Smooth muscle cell (in vitro differentiated cells): ENCODE results near the gene OR56A1. TPM values are rescaled to one million over a fixed set of nuclear protein-coding genes. Genes with fewer than 3 reads are reported as not detected.

Source experiments
- DNase-seq: peaks from one replicate; lab custom pipeline; 2025; ENCODE audit not compliant: unreplicated experiment; lab: John Stamatoyannopoulos, UW
- H2AFZ ChIP-seq: fragments of 200-600 bp; sonication (generic); 2 replicates; pipeline ENCODE4 v1.6.0; 2016; ENCODE audit warnings: antibody characterized with exemption, low read depth, mild to moderate bottlenecking
- H3F3A ChIP-seq: fragments of 200-600 bp; sonication (generic); 2 replicates; pipeline ENCODE4 v1.6.0; 2017; ENCODE audit warnings: antibody characterized with exemption, low read depth
- H3K27ac ChIP-seq: fragments of 200-600 bp; sonication (generic); 2 replicates; pipeline ENCODE4 v1.5.1; 2016; ENCODE audit warnings: low read depth, mild to moderate bottlenecking
- H3K27me3 ChIP-seq: fragments of 200-600 bp; sonication (generic); 2 replicates; pipeline ENCODE4 v1.6.1; 2016; ENCODE audit warnings: low read depth, mild to moderate bottlenecking
- H3K36me3 ChIP-seq: fragments of 200-600 bp; sonication (generic); 2 replicates; pipeline ENCODE4 v1.5.1; 2016; ENCODE audit warnings: low read depth
- H3K4me1 ChIP-seq: fragments of 200-600 bp; sonication (generic); 2 replicates; pipeline ENCODE4 v1.5.1; 2016; ENCODE audit warnings: low read depth
- H3K4me2 ChIP-seq: fragments of 200-600 bp; sonication (generic); 2 replicates; pipeline ENCODE4 v1.6.0; 2016; ENCODE audit warnings: mild to moderate bottlenecking
- H3K4me3 ChIP-seq: fragments of 200-600 bp; sonication (generic); 2 replicates; pipeline ENCODE4 v1.5.1; 2016; ENCODE audit warnings: mild to moderate bottlenecking
- H3K79me2 ChIP-seq: fragments of 200-600 bp; sonication (generic); 2 replicates; pipeline ENCODE4 v1.6.0; 2016; ENCODE audit warnings: low read depth, mild to moderate bottlenecking
- H3K9ac ChIP-seq: fragments of 200-600 bp; sonication (generic); 2 replicates; pipeline ENCODE4 v1.6.0; 2016; ENCODE audit warnings: low read depth
- H3K9me3 ChIP-seq: fragments of 200-600 bp; sonication (generic); replicated peaks from 2 replicates; pipeline ENCODE4 v1.5.1; 2016; ENCODE audit warnings: low read depth
- H4K20me1 ChIP-seq: fragments of 200-600 bp; sonication (generic); 2 replicates; pipeline ENCODE4 v1.6.0; 2016; ENCODE audit warnings: low read depth
- CTCF ChIP-seq: fragments of 200-600 bp; sonication (generic); IDR thresholded peaks from 2 replicates; pipeline ENCODE4 v1.5.1; 2017; ENCODE audit warnings: borderline replicate concordance, mild to moderate bottlenecking, antibody characterized with exemption; ENCODE audit not compliant: insufficient read depth, poor library complexity, severe bottlenecking
- WGBS: methylation state at CpG from one replicate; pipeline ENCODE4 v1.1.7; 2016; ENCODE audit warnings: low lambda C conversion rate; 5-methylcytosine and 5-hydroxymethylcytosine counted together
- polyA plus RNA-seq: library from polyadenylated mRNA; unstranded; fragments of >200 nt; fragmentation: Nextera tagmentation; extraction: Ambion mirVana; gene quantifications from 2 replicates; pipeline ENCODE4 v1.2.1, GENCODE V29; 2016
- total RNA-seq: library from RNA; depleted of rRNA; stranded (reverse); fragments of >200 nt; gene quantifications from 2 replicates; pipeline ENCODE4 v1.2.3, GENCODE V29; 2014

OR56A1 gene
- total and polyA plus RNA-seq, 2 experiments from 2014 or later = 0.22 TPM; not detected in 1

DNA sequence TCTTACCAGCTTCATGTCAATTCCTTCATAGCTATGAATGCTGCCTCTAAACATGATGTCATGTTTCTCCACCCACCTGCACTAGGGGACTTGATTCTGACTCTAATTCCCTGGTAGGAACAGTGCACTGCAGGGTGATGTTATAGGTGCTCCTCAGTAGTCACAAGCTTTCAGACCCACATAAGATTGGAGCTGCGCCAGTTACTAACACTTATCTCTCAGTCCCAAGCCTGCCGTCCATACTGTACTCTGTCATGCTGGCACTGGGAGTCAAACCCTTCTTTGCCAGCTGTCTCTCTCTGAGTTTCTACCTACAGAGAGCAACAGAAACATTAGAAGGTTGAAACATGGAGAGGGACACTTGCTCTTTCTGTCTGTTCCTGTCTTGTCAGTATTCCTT lies 5.5 kb downstream of the OR56A1 start:
- no peak overlapping the region for H2AFZ ChIP-seq
- no peaks in the 10 kb centered on the region for H3K79me2 ChIP-seq
- WGBS = 71% methylated on average over 2 of the region's 2 CpGs
- peaks cover 10% of the 10 kb centered on the region for H3K27me3 ChIP-seq
- no peaks in the 10 kb centered on the region for H3K4me1 ChIP-seq
- no peak overlapping the region for H3K9ac ChIP-seq
- no peaks in the 10 kb centered on the region for H4K20me1 ChIP-seq
- no peaks in the 10 kb centered on the region for H3K36me3 ChIP-seq
- H3K9me3 ChIP-seq = no peaks in the 10 kb centered on the region
- no peak for TF ChIP-seq CTCF
- no peaks in the 10 kb centered on the region for H3F3A ChIP-seq
- DNase-seq = no peak
- H3K27ac ChIP-seq = no peak overlapping the region
- H3K4me3 ChIP-seq = no peak overlapping the region
- H3K4me2 ChIP-seq = no peak overlapping the region

DNA sequence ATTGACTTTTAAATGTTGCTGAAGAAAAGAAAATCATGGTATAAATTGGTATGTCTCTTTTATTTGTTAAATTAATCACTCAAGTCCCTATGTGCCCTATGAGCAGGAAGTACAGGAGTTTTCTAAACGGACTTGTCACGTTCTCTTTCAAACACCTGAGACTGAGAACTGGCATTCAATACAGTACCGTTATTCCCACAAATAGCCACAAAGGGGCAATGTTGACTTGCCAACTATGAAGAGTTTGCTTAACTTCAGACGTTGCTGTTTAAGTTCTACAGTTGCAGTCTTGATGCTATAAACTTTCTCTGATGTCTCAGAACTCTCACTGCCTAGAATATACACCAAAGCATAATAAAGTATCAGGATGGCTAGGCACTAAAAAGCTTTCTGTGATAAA lies 7.6 kb downstream of the OR56A1 start:
- Histone ChIP-seq H4K20me1 (no peaks in the 10 kb centered on the region), H3K36me3 (no peaks in the 10 kb centered on the region), H3K27ac (no peak overlapping the region), H3K27me3 (peaks cover 2% of the 10 kb centered on the region), H3K4me1 (no peaks in the 10 kb centered on the region), H3K9ac (no peak overlapping the region), H3K79me2 (no peaks in the 10 kb centered on the region), H3F3A (no peaks in the 10 kb centered on the region), H3K4me2 (no peak overlapping the region), H3K9me3 (no peaks in the 10 kb centered on the region), H3K4me3 (no peak overlapping the region), H2AFZ (no peak overlapping the region)
- peak; percentile 71 for TF ChIP-seq CTCF
- WGBS = 11% methylated on average over 4 of the region's 4 CpGs
- no peak for DNase-seq

DNA sequence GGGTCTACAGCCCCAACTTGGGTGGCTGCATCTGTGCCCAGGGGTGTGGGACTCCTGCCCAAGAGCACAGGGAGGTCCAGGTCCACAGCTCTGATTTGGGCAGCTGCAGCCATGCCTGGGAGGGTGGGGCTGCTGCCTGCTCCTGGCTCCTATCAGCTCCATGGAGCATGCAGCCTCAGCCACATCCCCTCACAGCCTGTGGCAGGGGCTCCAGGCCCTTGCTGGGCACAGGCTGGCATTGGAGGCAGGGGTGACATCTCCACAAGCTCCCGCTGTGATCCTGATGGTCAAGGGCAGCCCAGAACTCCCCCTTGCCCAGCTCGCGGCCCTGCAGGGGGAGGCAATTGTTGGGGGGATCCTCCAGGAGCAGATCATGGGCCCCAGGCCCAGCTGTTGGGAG lies 17.5 kb downstream of the OR56A1 start:
- no peak for TF ChIP-seq CTCF
- no peak overlapping the region for H3K4me2 ChIP-seq
- DNase-seq = no peak

GRCh38 chr11:6012035-6012668 lies 18.4 kb downstream of the OR56A1 start:
- no peak for DNase-seq
- H3K36me3 ChIP-seq = no peaks in the 10 kb centered on the region
- H3K27me3 ChIP-seq = peaks cover 7% of the 10 kb centered on the region
- no peaks in the 10 kb centered on the region for H3K9me3 ChIP-seq
- TF ChIP-seq CTCF = no peak
- H3K4me3 ChIP-seq = no peak overlapping the region
- no peaks in the 10 kb centered on the region for H4K20me1 ChIP-seq
- 83% methylated on average over 4 of the region's 4 CpGs for WGBS
- no peak overlapping the region for H3K4me2 ChIP-seq
- H2AFZ ChIP-seq = no peak overlapping the region
- H3K27ac ChIP-seq = no peak overlapping the region
- no peak overlapping the region for H3K9ac ChIP-seq
- no peaks in the 10 kb centered on the region for H3K79me2 ChIP-seq
- H3F3A ChIP-seq = no peaks in the 10 kb centered on the region
- H3K4me1 ChIP-seq = no peaks in the 10 kb centered on the region

More for the DNA sequence above, 17.5 kb downstream of the OR56A1 start:
- Histone ChIP-seq H3K4me1 (no peaks in the 10 kb centered on the region), H3K27me3 (peaks cover 7% of the 10 kb centered on the region), H3K4me3 (no peak overlapping the region), H2AFZ (no peak overlapping the region), H3K36me3 (no peaks in the 10 kb centered on the region), H3K9ac (no peak overlapping the region), H3F3A (no peaks in the 10 kb centered on the region), H3K27ac (no peak overlapping the region), H3K79me2 (no peaks in the 10 kb centered on the region), H4K20me1 (no peaks in the 10 kb centered on the region), H3K9me3 (no peaks in the 10 kb centered on the region)
- WGBS = 82% methylated on average over 3 of the region's 3 CpGs
